ENCODE measurements around the gene CACNA2D2. TPM values are rescaled to one million over a fixed set of nuclear protein-coding genes. Genes with fewer than 3 reads are reported as not detected.
A peak's percentile ranks its signal among the peaks of the same experiment; 100 is the strongest.

CACNA2D2 gene
- total and polyA plus RNA-seq, 2 of the 4 experiments (the other 2 are of a cell fraction): 0.15 TPM; not detected in 1

GRCh38 chr3:50455161-50456018, 48.0 kb downstream of the CACNA2D2 start (continued):
- no peak for TF ChIP-seq NFE2L2 (IDR thresholded peaks at IDR 0.05; ENCODE audit: low read depth, low read length)

- ATAC-seq (ENCODE audit: low read depth): no peak
These were observed 48.9 kb downstream of the CACNA2D2 start for GRCh38 chr3:50454481-50455070.

More at GRCh38 chr3:50454481-50455070, 48.9 kb downstream of the CACNA2D2 start:
- no TSS peak for BruUV-seq (replicated peaks)
- H3K27me3 ChIP-seq (ENCODE audit: control insufficient read depth, insufficient read depth, low read length): peaks cover 43% of the 10 kb centered on the region
- intact Hi-C loops (cut with micrococcal nuclease): no loop called here
- H3K36me3 ChIP-seq (ENCODE audit: control insufficient read depth, insufficient read depth, low read length): no peaks in the 10 kb centered on the region
- no peak overlapping the region for H2BK120ac ChIP-seq (ENCODE audit: low read depth, low read length)
- H2AK5ac ChIP-seq (ENCODE audit: low read depth, low read length): no peak overlapping the region
- H2BK15ac ChIP-seq (ENCODE audit: low read depth, low read length): no peak overlapping the region
- no peak overlapping the region for H3K4me3 ChIP-seq (ENCODE audit: insufficient read depth, low read depth, low read length)
- no peaks in the 10 kb centered on the region for H4K20me1 ChIP-seq (ENCODE audit: insufficient read depth, low read length)
- no peak overlapping the region for H3K27ac ChIP-seq (ENCODE audit: insufficient read depth, low read length)
- ChIA-PET CTCF (no interaction called here), POLR2A (ENCODE audit: unreplicated experiment) (interaction anchor here (0.7 kb wide), 1 partner anchor 23 kb away, joined by 4 read pairs; no protein-coding TSS in a partner anchor)
- H2AK9ac ChIP-seq (replicated peaks; ENCODE audit: low read depth, low read length, poor library complexity): no peak overlapping the region
- no peak overlapping the region for H3K4me2 ChIP-seq (ENCODE audit: low read depth, low read length)
- no peak overlapping the region for H3K23ac ChIP-seq (ENCODE audit: low read depth, low read length)
- no peak overlapping the region for H4K91ac ChIP-seq (ENCODE audit: insufficient read depth, low read depth, low read length)
- dilution Hi-C loops (cut with HindIII; ENCODE audit: low sequenced_read_pairs, unreplicated experiment): no loop called here
- H2BK20ac ChIP-seq (ENCODE audit: low read depth, low read length): no peak overlapping the region
- no peak overlapping the region for H3K14ac ChIP-seq (replicated peaks; ENCODE audit: low read depth, low read length)
- no peak overlapping the region for H3K4ac ChIP-seq (ENCODE audit: low read depth, low read length)
- no peak overlapping the region for H2BK5ac ChIP-seq (ENCODE audit: low read depth, low read length, poor library complexity, severe bottlenecking)
- H4K5ac ChIP-seq (ENCODE audit: low read depth, low read length): no peak overlapping the region
- TF ChIP-seq MAZ (IDR thresholded peaks at IDR 0.05; ENCODE audit: borderline replicate concordance, low read depth, low read length) (no peak), USF2 (IDR thresholded peaks at IDR 0.05; ENCODE audit: low read depth, low read length) (no peak), POLR2A (IDR thresholded peaks at IDR 0.05; ENCODE audit: low read depth, low read length) (no peak)
- H2AFZ ChIP-seq (replicated peaks; ENCODE audit: low read length, poor library complexity): peak overlapping the region; percentile 23
- no peaks in the 10 kb centered on the region; the same call in 1 of the 2 replicates for H3K9me1 ChIP-seq (ENCODE audit: insufficient read depth, low read length)
- no peak overlapping the region for H3K56ac ChIP-seq (ENCODE audit: extremely low read depth, insufficient read depth, low read length)
- in situ Hi-C loops (cut with MboI; ENCODE audit: low sequenced_read_pairs): no loop called here
- H3K4me1 ChIP-seq (ENCODE audit: control insufficient read depth, insufficient read depth, low read length): no peaks in the 10 kb centered on the region
- no peaks in the 10 kb centered on the region for H3K79me1 ChIP-seq (ENCODE audit: low read depth in 1 of 2, low read length in 2 of 2)
- H3K18ac ChIP-seq (ENCODE audit: low read depth, low read length): no peak overlapping the region
- no peak overlapping the region for H4K8ac ChIP-seq (ENCODE audit: low read depth in 2 of 2, low read length in 2 of 2)
- no peak overlapping the region for H3K9ac ChIP-seq (ENCODE audit: low read depth, low read length)
- WGBS, 2 experiments (ENCODE audit: extremely low coverage in 2 of 2, insufficient read length in 1 of 2): 73% methylated on average over 3 of the region's 10 CpGs; no CpG with 5 or more reads in 1 of the 2 experiments
- DNase-seq: no peak
- H3K9me3 ChIP-seq (ENCODE audit: control insufficient read depth, insufficient read depth, low read length): no peaks in the 10 kb centered on the region
